CMK (cell line): Measurements from ENCODE around the gene OGDHL.
"Not testable (repeated sequence)": the region's sequence is repeated elsewhere in the genome, so short reads cannot be mapped to it uniquely, and the experiment has no call there.

Experiments used
- DNase-seq: peaks from one replicate; pipeline ENCODE4 v3.0.0-alpha.2; 2010; ENCODE audit warnings: low read depth

Gene OGDHL

DNA sequence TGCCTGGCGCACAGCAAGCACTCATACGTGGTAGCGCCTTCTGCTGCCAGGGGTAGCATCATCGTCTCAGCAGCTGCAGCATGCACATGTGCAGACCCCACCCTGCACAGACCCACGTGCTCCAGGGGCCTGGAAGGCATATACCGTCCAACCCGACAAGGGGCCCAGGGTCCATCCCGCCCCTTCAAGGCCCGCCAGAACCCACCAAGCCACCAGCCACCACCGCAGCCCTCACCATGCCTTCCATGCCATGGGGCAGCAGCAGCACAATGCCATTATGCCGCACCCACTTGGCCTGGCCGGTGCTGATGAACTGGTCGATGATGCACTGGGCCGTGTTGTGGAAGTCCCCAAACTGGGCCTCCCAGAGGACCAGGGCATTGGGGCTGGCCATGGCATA, 22.7 kb downstream of the OGDHL start:
- no peak for DNase-seq

DNA sequence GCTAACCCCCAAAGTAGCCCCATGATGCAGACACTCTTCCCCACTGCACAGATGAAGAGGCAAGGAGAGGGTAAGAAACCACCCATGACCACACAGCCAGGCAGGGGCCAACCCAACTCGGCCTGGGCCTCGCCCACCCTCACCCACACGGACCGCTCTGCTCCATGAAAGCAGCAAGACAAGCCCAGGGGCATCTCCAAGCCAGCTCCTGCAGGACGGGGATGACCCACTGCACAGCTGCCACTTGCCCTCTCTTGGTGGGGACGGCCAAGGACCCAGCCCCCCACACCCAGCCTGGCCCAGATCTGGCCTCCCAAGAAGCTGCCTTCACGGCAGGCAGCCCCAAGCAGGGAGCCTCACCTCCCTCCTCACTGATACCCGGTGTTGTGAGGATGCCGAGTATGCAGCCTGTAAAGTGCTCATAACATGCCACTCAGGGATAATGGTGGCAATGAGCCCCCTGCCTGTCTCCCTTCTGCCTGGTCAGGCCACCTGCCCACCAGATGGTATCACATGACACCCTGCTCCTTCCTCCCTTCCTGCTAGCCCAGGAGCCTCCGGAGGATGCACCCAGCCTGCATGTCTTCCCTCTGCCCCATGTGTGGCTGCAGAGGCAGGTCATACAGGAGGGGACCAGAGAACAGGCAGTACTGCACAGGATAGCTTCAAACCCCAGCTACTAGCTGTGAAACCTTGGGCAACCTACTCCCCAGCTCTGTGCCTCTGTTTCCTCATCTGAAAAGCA, 23.3 kb downstream of the OGDHL start:
- DNase-seq, result no peak

DNA sequence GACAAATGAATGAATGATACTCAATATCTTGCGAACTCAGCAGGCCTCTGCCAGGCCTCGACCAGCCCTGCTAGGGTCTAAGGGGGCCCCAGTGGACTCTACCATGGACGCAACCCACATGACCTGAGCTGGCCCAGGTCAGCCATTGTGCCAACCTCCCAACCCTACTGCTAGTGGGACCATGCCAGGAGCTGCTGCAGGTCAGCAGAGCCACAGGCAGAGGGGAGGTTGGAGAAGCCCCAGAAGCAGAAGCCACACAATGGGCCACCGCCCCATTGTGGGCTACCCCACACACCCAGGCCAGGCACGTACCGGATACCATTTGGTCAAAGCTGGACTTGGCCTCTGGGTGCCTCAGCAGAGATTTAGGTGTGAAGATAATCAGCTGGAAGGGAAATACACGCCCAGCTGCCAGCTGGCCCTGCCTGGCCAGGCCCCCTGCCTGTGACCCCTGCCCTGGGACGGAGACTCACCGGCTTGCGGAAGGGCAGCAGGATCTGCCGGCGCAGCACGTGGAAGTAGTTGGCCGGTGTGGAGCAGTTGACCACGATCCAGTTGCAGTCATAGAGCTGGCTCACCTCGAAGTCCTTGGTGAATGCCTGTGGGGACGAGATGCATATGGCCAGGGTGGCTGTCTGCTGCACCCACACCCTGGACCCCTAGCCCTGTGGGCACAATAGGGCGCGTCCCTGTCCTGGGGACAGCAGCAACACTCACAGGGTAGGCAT, 24.5 kb downstream of the OGDHL start:
- DNase-seq, result no peak

DNA sequence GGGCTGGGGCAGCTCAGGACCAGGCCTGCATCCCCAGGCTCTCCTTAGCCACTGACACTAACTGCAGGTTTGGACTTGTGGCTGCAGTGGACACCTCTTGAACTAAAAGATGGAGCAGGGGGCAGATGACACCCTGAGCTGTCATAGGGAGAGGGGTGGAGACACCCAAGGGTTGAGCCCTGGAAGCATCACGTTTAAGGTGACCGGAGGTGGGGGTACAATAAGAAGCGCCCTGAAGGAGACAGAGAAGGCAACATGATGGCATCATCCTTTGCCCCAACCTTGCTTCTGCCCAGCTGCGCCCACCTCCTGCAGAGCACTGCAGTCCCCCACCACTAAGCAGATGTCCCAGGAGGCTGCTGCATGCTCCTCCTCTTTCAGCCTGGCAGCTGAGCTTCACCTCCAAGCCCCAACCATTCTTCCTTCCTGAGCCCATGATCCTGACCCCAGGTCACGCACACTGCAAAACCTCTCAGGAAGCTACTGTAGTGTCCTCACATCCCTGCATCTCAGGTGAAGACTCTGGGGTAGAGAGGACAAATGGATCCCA, 25.5 kb downstream of the OGDHL start:
- no peak for DNase-seq

DNA sequence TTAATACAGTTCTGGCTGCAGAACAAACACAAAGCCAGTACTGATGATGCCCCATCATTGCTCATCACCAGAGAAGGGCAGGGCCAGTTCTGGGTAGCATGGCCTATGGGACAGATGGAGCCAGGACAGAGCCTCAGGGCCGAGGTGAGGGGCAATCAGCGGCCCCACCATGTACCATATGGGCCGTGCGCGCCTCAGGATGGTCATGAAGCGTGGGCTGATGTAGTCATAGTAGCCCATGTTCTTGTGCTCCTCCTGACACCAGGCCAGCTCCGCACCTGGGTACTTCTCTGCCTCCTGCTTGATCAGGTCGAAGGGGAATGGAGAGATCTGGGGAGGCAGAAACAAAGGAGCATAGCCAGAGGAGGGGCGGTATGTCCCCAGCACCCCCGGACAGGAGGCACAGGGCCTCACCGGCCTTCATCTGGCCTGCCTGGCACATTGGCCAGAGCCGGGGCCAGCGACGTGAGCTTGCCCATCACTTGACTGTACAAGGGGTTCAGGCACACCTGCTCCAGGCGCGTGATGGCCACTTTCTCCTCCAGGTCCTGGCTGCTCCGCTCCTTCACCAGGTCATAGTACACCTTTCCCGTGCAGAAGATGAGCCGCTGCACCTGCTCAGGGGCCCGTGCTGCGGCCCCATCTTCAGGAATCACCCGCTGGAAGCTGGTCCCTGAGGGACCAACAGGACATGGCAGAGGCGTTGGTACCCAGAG, 26.1 kb downstream of the OGDHL start:
- no peak for DNase-seq

DNA sequence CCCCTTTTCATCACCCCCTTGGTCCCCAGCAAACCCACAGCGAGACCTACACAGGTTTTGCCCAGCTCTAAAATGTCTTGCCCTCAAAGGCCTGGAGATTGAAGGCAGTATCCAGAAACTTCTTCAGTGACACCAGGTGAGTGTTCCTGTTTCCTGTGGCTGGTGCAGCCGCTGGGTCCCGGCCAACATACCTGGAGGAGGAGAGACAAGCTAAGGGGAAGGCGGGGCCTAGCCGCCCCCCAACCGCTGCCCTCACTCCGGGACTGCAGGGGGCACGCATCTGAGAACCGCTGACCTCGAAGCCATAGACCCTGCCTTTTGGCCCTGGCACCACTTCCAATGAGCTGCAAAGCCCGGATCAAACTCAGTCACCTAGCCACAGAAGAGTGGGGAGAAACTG, 27.0 kb downstream of the OGDHL start:
- DNase-seq, result no peak

DNA sequence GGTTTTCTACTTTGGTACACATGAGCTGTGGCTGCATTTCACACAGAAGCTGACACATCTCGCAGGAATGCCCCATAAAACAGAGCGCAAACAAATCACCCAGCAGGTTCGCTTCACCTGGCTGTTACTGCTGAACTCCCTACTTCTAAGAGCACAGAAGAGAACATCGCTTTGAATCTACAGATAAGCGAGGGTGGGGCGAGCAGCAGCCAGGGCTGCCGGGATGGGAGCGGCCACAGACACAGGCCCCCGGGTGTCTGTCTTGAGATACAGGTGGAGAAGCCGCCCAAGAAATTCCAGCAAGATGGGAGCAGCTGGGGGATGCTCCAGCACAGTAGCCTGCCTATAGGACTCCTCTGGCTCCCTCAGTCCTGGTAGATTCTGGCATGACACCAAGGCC, 27.4 kb downstream of the OGDHL start:
- no peak for DNase-seq

DNA sequence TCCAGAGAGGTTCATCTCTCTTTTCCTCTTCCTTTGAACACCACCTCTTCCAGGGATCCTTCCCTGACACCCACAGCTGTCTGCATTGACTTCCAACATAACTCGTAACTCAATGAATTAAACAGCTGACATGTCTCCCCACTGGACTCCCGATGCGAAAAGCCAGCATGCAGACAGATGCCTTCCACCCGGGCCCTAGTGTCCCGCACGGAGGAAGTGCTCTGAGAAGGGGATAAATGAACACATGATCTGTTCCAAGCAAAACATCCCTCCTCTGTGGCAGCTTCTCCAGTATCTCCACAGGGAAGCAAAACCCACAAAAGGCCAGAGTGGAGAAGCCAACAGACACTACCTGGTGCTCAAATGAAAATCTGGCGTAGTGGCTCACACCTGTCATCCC, 28.3 kb downstream of the OGDHL start:
- DNase-seq, result no peak

DNA sequence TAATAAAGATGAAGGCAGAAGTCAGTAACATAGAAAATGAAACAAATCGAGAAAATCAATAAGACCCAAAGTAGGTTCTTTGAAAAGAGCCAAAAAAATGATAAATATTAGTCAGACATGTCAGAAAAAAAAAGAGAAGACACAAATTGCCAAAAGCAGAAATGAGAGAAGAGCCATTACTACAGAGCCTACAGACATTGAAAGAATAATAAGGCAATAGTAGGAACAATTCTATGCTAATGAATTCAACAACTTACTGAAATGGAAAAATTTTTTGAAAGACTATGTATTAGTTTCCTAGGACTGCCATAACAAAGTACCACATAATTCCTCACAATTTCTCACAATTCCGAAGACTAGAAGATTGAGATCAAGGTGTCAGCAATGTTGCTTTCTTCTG, 35.5 kb downstream of the OGDHL start:
- no peak for DNase-seq

DNA sequence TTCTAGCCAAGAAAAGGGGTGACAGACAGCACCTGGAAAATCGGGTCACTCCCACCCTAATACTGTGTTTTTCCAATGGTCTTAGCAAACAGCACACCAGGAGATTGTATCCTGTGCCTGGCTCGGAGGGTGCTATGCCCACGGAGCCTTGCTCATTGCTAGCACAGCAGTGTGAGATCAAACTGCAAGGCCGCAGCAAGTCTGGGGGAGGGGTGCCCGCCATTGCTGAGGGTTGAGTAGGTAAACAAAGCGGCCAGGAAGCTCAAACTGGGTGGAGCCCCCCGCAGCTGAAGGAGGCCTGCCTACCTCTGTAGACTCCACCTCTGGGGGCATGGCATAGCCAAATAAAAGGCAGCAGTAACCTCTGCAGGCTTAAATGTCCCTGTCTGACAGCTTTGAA, 47.0 kb downstream of the OGDHL start:
- not testable (repeated sequence) for DNase-seq

DNA sequence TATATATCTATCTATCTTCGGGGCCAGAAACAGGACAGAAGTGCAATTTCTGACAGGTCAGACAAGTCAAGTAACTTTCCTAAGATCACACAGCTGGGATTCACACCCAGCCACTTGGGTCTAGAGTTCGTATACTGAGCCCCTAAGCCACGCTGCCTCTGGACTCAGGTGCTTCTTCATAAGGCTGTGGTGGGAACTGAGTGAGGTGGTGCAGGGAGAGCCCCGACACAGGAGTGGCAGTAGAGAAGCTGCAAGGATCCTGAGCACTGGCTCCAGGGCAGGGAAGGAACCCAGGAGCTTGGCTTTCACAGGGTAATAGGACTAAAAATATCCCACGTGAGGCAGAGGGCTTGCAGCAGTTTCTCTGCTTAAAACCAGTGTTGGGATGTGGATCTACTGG, 48.9 kb downstream of the OGDHL start:
- DNase-seq, result no peak

DNA sequence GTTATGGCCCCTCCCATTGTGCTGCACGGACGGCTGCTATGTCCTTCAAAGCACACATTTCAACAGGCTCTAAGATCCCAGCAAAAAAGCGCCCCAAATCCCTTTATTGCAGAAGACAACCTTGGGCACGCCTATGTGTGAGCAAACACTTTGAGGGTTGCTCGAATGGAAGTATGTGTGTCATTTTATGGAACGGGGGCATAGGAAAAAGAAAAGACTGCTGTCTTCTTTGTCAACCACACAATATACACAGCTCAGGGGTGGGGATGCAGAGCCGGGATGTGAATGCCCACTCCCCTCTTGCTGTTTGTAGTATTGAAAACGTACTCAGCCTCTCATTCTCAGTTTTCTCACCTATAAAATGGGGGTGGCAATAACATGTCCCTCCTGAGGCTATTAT, 50.6 kb downstream of the OGDHL start:
- DNase-seq, result no peak

DNA sequence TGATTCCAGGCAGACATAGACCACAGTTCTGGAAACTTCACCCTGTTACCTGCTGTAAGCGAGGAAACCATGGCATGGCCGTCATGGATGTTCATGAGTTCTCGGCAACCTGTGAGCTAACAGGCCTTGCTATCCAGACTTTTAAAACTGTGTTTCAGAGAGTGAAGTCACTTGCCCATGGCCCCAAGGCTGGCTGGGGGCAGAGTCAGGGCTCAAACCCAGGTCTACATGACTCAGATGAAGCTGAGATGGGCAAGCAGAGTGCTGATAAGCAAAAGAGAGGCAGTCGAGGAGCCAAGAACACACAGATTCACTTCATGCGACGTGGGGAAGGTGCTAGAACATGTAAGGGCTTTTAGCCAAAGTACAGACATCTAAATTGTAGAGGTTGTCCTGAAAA, 51.2 kb downstream of the OGDHL start:
- no peak for DNase-seq

DNA sequence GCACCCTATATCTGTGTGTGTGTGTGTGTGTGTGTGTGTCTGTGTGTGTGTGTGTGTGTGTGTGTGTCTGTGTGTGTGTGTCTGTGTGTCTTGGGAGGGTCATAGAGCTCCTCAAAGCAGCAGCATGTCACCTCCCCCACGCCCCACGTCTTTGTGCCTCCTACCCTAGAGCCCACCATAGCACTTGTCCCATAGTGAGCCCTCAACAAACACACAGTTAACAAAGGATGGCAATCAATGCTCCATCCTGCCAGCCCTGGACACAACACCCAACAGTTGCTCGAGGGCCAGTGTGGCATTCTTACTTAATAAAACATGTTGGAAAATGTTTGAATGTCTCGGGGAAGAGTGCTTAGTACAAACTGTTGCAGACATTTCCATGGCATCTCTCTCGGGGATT, 52.2 kb downstream of the OGDHL start:
- DNase-seq, result no peak

DNA sequence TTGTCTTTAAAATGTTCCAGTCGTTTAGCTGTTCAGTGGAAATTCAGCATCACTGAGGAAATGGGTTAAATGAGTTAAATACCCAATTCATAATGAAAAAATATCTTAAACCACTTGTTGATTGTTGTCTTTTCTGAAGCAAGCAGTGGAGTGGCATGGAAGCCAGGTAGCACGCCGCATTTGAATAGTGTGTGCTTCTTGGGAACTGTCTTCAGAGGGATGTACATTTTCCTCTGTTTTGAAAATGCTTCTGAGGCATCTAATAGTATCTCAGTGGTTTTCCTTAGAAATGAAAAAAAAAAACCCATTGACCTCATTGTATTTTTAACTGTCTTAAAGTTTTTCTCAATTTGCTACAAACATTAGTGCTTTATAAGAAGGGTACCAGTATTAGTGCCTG, 54.5 kb downstream of the OGDHL start:
- no peak for DNase-seq

DNA sequence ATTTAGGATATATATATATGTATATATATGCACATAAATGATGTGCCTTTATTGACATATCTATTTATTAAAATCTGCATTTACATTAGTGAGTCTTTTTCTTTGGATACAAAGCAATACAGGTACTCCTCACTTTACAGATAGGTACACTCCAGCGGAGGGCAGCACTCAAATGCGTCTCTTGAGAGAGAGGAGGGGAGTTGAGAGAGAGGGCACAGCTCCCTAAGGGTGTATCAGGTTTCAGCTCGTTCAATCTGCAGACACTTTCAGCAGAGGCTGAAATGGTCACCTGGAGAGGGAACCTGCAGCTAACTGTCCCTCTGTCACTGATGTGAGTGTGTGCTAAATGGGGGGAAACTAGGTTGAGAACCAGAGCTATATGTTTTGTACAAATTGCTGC, 61.1 kb downstream of the OGDHL start:
- no peak for DNase-seq

DNA sequence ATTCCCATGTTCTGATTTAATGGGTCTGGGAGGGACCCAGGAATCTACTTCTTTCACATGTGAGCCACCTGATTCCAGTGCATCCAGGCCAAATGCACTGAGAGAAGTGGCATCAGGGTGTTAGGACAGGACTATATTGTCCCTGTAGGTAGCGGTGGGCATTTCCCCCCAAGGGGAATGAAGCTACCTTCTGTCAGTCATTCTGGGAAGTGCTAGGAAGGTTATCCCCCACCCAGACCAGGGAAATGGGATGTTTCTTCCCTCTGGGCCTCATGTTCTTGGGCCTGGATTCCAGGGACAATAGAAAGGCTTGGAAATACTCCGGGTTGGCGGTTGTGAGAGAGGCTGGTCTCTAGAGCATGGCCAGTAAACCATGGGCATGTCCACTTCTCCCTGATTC, 61.9 kb downstream of the OGDHL start:
- DNase-seq, result no peak

DNA sequence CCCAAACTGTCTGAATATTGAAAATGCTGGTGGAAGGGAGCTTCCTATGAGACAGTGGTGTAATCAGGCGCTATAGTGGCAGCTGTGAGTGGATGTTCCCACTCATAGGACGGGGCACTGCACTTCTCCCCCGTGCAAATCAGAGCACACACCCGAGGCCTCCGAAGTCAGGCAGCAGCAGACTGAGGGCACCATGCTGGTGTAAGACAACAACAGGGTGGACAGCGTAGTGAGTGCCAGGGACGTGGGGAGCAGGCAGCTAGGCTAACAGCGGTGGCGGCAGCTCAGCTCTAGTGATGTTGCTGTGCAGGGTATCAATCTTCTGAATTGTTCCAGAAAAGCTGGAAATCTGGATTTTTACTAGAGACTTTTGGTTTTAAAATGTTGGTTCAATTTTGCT, 63.4 kb downstream of the OGDHL start:
- no peak for DNase-seq

DNA sequence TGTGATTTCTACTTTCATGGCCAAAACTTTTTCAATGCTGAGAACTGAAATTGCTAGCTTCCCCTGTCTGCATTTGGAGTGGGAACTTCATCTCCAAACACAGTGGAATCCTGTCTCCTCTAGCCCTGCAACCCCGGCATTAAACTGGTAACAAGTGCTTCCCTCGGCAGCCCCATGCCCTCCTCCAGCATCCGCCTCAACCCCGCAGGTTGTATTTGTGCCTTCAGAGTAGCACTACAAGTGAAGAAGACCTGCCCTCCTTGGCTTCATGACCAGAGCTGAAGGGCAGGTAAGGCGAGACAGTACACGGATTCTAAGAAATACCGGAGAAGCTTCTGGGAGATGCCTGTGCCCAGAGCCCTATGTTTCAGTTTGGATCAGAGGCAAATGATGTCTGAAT, 65.8 kb downstream of the OGDHL start:
- no peak for DNase-seq

DNA sequence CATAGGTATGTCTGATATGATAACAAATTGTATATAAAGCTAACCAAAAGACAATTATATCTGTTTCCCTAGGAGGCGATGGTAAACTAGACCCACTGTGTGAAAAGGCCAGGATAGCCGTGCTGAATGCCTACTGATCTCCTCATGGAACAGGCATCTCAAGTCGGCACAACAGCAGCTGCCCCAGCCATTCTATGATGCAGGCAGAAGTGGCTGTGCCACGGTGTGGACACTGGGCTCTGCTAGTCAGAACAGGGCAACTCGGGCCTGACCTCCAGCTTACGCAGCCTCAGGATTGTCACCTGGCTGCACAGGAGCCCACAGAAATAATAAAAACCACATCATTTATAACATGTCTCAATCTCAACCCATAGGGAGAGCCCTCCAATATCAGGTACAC, 67.7 kb downstream of the OGDHL start:
- no peak for DNase-seq

DNA sequence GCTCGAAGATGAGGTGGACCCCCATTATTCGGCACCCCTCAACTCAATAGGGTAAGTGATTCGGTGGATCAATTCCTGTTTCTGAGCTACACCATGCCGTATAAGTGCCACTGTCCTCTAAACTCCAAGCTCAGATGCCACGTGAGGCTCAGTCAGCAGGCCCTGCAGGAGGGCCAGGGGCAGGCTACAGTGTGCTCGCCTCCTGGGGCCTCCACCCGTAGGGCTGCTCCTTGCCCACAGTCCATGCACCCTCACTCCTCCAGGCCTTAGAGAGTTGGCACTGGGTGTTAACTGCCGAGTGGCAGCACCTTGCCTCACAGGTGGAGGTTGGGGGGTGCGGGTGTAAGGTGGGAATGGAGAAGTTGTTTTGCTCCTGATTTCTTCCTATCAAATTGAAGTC, 70.5 kb downstream of the OGDHL start:
- DNase-seq, result no peak

DNA sequence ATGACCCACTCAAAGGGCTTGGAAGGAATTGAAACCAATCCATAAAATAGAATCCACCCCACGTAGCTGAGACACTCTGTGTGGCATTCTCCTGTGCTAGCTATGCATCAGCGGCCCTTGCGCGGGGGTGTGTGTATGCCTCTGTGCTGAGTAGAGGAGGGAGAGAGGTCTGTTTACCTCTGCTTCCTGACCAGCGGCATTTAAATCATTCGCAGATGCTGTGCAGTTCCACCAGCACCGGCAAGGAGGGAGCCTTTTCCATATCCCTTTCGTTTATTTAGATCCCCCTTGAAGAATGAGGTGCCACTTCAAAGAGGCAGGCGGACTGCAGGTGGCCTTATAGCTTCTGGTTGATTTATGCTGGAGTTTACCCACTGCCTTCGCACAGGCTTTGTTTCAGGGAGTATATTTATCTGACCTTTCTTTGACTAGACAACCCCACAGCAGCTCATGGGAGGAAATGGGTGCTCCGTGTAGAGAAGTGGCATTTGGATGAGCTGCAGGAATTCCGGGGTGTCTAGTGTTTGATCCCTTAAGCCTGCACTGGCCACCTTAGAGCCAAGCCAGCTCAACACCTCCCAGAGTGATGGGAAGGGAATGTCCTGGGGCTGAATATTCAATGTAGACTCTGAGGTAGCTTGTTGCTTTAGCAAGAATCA, 71.3 kb downstream of the OGDHL start:
- DNase-seq, result no peak
